ENCODE data around the gene PEX7.
A peak's percentile ranks its signal among the peaks of the same experiment; 100 is the strongest.
"Not testable (repeated sequence)": the region's sequence is repeated elsewhere in the genome, so short reads cannot be mapped to it uniquely, and the experiment has no call there.

Gene PEX7

DNA sequence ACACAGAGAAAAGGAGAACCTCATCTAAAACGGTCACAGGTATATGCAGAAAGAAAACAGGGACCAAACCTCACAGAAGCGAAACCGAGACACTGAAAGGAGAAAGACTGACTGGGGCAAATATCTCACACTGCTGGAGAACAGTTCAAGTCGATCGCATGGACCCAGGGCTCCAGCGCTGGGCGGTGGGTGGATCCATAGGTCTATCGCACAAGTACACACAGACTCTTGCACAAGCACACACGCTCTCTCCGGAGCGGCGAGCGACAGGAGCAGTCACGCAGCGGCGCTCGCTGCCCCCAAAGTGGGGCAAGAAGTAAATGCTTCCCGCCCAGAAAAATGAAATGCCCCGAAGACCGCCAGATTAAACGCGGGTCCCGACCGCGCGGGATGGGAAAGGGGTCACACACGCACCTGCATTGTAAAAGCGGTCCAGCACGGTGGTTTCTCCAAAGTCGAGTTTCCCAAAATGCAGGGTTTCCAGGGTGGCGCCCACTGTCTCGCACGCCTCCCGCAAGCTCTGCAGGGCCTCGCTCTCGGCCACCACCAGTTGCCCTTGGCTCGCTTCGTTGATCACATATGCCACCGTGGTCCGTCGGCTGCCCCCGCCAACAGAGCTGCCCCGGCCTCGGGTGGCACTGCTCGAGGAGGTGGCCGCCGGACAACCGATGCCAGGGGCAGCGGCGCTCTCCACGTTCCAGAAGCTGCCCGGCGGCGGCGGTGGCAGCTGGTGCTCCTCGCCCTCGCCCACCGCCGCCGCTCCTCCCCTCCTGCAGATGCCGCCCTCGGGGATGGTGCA, 30.9 kb upstream of the PEX7 start:
- DNase-seq = peak; percentile 29

DNA sequence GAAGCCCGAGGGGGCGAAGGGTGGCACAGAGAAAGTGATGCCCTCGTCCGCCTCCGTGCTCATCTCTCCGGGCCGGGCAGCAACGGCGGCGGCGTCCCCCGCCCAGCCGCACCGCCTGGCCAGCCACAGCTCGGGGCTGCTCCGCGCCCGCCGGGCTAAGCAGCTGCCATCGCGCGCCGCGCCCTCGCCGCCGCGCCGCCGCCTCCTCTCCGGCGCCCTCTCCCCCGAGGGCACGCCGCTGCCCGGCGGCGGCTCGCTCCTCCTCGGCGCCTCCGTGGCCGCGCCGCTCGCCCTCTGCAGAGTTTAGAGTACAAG, 30.3 kb upstream of the PEX7 start:
- no peak for DNase-seq

DNA sequence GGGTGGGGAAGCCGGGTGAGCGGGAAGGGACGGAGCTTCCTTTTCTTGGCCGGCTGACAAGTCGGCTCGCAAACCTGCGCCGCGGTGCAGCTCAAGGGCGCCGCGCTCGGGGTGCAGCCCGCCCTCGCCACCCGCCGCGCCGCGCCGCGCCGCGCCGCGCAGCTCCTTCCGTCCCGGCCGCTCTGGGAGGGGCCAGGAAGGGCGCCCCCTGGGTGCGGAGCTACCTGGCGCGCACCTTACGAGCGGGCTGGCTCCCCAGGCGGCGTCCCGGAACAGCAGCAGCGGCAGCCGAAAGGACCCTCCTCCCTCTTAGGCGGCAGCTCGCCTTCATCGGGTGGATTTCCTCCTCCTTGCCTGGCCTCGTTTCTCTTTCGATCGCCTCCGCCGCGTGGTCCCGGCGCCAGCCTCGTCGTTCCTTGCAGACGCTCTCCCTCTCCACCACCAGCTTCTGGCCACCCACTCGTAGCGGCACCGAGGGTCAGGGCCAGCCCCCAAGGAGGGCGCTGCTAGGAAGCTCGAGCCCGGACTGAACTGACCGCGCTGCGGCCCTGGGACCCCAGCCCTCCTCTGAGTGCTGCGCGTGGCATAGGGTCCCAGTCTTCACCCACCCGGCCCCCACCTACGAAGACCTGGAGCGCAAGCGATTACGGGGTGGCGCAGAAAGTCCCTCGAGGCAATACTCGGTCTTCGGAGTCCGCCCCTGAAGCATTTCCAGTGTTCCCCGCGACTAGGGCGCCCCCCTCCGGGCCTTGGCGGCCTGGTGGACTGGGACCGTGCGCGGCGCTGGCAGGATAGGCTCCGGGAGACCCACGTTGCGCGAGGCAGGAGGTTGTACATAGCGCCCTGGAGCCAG, 29.8 kb upstream of the PEX7 start, which contains the start of gene MAP3K5:
TSS of gene MAP3K5 (minus strand) at position 68 of the 853 bp plus-strand sequence. CDS start 320 bp downstream, outside the sequence.
- DNase-seq = peak; percentile 82

DNA sequence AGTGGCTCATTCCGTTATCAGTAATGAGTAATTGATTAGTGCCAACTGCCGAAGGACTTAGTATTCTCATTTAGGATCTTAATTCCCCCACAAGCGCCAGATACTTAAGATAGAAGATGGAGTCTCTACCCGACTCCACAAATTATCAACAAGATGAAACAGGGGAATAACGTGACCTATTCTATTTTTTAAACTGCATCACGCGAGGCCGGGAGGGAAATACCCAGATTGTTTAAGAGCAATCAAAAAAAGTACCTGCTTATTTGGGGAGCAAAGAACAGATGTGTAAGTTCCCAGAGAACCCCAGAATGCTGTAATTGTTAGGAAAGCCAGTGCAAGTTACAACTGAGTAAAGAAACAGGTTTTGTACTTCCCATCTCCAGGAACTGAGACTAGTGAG, 29.0 kb upstream of the PEX7 start:
- no peak for DNase-seq

DNA sequence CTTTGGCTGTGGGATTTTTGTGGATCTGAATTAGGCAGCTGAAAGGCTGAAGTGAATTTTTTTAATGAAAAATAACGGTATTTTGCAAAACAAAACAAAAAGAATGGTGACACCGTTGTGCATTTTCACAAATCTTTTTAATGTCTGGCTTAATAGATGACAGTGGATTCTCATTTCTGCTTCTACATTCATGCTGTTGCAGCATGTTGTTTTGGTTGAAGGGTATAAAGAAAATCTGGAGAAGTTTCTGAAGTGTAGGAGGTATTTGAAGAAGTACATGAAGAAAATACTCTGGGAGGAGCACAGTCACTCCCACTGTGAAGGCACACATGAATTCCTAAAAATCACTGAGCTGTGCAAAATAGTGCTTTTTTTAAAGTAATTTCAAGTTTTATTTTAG, 27.0 kb upstream of the PEX7 start:
- no peak for DNase-seq

DNA sequence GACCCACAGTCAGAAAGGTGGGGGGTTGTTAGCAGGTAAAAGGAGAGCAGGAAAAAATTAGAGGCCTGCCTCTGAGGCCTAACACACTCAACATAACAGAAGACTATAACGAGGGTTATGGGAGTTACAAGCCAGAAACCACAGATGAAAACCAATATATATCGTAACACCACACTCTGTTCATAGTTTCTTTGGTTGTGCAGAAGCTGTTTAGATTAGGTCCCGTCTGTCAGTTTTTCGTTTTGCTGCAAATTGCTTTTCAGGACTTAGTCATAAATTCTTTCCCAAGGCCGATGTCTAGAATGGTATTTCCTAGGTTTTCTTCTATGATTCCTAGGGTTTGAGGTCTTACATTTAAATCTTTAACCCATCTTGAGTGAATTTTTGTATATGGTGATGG, 26.4 kb upstream of the PEX7 start:
- DNase-seq = no peak

DNA sequence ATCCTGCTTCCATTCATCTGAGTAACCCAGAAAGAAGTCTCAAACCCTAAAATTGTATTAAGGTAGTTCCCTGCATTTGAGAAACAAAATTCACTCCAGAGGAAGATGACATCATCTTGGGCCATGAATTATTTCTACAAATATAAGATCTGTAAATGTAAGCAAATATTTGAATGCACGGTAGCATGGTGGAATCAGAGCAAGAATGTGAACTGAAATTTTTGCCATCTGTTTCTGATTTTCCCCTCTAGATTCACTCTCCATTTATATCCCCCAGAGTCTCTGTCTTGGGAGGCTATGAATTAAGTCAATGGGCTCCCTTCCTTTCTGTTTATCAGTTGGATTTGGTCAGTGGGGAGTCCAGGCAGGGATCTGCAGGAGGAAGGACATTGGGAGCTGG, 24.3 kb upstream of the PEX7 start:
- DNase-seq = peak; percentile 52

DNA sequence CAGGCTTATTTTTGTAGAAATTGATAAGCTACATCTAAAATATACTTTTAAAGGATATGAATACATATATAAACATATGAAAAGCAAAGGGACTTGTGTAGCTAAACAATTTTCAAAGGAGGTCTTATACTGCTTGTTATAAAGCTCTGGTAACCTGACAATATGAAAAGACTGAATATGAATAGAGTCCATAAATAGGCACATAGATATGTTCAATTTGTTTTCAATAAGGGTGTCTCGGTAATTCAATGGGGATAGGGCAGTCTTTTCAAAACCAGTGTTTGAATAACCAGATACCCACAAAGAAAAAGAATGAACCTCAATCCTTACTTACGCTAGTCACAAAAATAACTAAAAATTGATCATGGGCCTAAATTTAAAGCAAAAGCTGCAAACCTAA, 20.8 kb upstream of the PEX7 start:
- no peak for DNase-seq

DNA sequence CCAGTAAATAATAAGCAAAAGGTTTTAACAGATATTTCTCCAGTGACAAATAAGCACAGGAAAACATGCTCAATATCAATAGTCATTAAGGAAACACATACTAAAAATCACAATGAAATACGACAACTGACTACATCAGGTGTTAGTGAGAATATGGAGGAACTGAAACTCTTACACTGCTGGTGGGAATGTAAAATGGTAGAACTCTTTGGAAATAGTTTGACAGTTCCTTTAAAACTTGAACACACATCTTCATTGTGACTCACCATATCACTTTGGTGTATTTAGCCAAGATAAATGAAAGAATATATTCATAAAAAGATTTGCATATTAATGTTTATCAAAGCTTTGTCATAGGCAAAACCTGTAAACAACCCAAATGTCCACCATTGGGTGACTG, 18.8 kb upstream of the PEX7 start:
- no peak for DNase-seq

DNA sequence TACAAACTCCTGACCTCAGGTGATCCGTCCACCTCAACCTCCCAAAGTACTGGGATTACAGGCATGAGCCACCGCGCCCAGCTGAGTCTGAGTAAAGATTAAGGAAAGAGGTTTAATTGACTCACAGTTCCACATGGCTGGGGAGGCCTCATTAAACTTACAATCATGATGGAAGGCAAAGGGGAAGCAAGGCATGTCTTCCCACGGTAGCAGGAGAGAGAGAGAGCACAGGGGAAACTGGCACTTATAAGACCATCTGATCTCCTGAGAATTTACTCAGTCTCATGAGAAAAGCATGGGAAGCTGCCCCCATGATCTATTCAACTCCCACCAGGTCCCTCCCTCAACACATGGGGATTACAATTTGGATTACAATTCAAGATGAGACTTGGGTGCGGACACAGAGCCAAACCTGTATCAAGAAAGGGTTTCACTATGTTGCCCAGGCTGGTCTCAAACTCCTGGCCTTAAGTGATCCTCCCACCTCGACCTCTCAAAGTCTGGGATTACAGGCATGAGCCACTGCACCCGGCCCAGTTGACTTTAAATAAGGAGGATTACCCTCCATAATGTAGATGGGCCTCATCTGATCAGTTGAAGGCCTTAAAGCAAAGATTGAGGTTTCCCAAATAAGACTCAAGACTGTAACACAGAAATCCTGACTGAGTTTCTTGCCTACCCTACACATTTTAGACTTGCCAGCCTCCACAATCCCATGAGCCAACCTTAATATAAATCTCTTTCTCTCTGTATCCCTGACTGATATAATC, 13.1 kb upstream of the PEX7 start:
- no peak for DNase-seq

DNA sequence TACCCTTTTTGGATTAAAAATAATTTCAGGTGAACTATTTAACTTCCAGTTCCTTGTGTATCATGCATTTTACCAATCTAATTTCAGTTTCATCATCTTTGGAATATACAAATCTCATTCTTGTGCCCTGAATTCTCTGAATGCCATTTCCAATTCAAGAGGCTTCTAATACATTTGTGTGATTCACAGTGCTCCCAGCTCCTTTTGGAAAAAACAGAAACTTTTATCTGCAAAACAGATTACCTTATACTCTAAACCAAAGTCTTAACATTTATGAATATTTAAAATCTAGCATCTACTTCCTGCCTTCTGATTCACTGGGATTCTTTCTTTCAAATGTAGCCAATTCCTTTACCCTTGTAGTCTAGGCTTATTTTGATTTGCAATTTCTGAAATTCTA, 11.1 kb upstream of the PEX7 start:
- peak; percentile 38 for DNase-seq

DNA sequence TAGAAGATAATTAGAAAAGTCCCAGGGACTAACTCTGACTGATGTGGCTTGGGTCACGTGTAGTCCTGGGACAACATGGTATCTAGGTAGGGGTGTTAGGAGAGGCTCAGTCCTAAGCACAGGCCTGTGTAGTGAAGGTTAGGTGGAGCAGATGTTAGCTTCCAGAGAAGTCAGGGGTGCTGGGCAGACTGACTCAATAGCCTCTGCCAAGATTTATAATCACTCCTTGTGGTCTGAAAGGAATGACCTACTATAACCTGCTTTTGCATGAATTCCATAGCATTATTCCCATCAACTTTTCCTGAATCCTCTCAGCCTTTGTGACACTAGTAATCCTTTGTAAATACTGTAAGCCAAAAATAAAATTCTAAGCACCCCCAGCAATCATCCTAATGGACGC, 10.2 kb upstream of the PEX7 start:
- DNase-seq = peak; percentile 59

DNA sequence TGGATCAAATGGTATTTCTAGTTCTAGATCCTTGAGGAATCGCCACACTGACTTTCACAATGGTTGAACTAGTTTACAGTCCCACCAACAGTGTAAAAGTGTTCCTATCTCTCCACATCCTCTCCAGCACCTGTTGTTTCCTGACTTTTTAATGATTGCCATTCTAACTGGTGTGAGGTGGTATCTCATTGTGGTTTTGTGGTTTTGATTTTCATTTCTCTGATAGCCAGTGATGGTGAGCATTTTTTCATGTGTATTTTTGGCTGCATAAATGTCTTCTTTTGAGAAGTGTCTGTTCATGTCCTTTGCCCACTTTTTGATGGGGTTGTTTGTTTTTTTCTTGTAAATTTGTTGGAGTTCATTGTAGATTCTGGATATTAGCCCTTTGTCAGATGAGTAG, 6.8 kb upstream of the PEX7 start:
- DNase-seq = not testable (repeated sequence)

DNA sequence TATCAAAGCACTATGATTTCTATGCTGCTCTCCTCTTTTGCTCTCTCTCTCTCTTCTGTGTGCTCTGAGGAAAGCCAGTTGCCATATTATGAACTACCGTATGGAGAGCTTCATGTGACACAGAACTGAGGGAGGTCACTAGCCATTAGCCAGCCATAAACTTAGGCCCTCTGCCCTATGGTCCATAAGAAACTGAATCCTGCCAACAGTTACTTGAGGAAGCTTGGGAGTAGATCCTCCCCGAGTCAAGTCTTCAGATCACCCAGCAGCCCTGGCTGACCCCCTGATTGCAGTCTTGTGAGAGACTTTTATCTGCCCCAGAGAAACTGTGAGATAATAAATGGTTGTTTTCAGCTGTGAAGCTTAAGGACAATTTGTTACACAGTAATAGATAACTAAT, 5.7 kb upstream of the PEX7 start:
- DNase-seq = no peak

DNA sequence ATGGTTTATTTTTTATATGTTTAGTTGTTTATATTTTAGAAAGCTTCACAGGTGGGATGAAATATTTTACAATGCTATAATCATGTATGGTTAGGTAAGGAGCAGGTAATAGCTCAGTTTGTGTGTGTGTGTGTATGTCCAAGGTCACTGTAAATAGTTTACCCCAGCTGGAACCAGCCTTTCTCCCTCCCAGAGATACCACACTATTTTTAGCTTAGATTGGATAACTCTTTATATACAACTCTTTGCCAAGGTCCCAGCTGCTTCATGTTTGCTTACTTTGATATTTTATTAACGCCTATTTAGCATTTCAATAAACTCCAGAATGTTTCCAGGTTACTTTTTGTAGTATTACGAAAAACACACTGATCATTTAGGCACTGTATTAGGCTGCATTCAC, 1.8 kb upstream of the PEX7 start:
- DNase-seq = no peak

DNA sequence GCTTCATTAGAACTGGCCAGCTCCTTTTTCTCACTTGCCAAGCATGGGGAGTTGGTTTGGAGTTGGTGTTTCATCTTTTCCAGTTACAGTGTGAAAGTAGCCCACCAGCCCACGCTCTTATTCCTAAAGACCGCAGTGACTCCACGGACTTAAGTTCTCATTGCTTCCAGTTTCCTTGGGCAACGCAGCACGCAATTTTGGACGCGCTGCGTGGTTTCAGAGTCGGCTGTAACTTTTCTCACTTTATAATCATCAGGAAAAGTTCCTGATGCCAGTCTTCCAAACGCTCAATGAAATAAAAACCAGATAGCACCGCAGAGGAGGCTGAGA, 381 bp upstream of the PEX7 start:
- DNase-seq = peak; percentile 16

DNA sequence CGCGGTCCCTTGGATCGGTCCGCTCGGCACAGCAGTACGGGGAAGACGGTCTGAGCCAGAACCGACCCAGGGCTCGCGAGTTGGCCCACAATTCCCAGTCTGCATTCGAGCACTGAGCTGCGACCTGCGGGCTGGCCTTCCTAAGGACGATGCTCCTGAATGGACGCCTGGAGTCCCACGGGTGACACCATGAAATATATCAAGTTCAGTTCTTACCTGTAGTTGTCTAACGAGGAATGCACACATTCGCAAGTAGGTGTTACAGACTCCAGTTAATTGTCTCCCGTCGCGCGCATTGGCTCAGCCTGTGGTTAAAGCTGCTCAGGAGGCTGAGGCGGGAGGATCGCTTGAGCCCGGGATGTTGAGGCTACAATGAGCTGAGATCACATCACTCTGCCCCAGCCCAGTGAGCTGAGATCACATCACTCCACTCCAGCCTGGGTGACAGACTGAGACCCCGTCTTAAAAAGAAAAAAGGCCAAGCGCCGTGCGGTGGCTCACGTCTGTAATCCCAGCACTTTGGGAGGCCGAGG, 802 bp downstream of the PEX7 start:
- DNase-seq = no peak

DNA sequence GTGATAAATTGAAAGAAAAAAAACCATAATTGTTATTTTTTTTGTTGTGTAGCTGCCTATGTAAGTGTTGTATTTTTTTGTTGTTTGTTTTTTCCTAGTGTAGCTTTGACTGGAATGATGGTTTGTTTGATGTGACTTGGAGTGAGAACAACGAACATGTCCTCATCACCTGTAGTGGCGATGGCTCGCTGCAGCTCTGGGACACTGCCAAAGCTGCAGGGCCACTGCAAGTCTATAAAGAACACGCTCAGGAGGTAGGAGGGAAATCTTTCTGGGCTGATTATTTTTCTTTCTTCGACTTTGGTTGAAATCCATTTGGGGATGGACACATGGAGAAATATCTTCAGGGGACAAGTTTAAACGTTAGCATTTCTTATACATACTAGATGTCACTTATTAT, 3.8 kb downstream of the PEX7 start:
- DNase-seq = no peak

DNA sequence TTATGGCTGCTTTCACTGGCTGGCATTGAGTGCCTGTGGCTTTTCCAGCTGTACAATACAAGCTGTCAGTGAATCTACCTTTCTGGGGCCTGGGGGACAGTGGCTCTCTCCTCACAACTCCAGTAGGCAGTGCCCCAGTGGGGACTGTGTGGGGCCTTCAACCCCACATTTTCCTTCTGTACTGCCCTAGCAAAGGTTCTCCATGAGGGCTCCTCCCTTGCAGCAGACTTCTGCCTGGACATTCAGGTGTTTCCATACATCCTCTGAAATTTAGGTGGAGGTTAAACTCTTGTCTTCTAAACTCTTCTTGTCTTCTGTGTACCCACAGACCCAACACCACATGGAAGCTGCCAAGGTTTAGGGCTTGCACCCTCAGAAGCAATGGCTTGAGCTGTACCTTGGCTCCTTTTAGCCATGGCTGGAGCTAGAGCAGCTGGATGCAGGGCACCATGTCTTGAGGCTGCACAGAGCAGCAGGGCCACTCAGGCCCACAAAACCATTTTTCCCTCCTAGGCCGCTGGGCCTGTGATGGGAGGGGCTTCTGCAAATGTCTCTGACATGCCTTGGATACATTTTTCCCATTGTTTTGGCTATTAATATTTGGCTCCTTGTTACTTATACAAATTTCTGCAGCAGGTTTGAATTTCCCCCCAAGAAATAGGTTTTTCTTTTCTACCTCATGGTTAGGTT, 9.6 kb downstream of the PEX7 start:
- DNase-seq = no peak

DNA sequence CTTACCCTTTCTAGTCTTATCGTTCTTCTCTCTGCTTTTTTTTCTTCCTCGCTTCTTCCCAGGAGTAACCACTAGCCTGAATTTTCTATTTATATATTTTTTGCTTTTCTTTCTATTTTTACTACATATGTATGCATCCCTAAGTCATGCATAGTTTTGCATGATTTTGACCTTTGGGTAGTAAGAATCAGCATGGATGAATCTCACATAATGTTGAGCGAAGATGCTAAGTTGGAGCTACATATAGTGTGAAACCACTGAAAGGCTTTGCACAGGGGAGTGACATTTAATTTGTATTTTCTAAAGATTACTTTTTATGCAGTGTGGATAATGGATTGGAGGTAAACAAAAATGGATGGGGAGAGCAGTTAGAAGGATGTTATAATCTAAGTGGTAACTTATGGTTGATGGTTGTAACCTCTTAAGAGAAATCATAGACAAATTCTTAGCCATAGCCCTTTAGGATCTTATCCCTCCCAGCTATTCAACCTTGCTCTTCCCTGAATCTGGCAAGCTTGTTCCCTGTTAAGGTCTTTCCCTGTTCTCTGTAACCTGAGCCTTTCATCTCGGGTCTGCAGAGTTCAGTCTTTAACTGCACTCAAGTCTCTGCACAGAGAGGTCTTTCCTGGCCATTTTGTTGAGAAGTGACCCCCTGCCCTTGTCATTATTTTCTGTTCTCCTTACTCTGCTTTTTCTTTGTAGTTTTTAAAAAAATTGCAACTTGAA, 18.0 kb downstream of the PEX7 start:
- DNase-seq = no peak

DNA sequence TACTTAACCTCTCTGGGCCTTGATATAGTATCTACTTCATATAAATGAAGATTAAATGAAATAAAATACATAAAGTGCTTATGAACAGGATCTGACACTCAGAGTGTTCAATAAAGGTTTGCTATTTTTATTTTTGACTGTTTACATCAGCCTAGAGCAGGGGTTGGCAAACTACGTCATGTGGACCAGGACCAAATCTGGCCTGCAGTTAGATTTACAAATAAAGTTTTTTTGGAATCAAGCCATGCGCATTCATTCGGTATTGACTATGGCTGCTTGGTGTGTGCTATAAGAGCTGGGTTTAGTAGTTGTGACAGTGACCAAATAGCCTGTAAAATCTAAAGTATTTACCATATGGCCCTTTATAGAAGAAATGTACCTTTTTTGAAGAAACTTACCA, 20.8 kb downstream of the PEX7 start:
- no peak for DNase-seq

DNA sequence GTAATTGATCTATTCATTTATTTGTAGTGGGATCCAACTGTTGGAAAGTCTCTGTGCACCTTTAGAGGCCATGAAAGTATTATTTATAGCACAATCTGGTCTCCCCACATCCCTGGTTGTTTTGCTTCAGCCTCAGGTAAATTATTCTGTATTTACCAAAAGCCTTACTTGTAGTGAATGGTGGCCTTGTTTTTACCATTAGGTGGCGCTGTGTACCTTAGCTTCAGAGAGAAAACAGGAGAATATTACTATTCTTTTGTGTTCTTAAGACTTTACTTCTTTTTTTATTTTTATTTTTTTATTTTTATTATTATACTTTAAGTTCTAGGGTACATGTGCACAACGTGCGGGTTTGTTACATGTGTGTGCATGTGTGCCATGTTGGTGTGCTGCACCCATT, 23.7 kb downstream of the PEX7 start:
- DNase-seq = peak; percentile 51

All from fibroblast of upper back skin (primary cell).